Measurements from ENCODE around the gene PCDHGA11. TPM values are rescaled to one million over a fixed set of nuclear protein-coding genes. Genes with fewer than 3 reads are reported as not detected.

The PCDHGA11 gene
- total and polyA plus RNA-seq, 9 of the 15 experiments (the other 6 are each of a cell fraction or from before 2014, with no cell fraction given): 0.04 to 0.07 (median 0.04) TPM; not detected in 4

DNA sequence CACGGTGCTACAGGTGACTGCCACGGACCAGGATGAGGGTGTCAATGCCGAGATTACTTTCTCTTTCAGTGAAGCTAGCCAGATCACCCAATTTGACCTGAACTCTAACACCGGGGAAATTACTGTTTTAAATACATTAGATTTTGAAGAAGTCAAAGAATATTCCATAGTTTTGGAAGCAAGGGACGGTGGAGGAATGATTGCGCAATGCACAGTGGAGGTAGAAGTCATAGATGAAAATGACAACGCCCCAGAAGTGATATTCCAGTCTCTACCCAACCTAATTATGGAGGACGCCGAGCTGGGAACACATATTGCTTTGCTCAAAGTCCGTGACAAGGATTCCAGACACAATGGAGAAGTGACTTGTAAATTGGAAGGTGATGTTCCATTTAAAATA, 32.2 kb upstream of the PCDHGA11 start:
- TF ChIP-seq POLR2H (tag; IDR thresholded peaks at IDR 0.05; ENCODE audit: low read depth) (no peak), CEBPG (CRISPR knock-in tag; IDR thresholded peaks at IDR 0.05) (no peak), CEBPG (tag; conservative IDR thresholded peaks at IDR 0.05 in 1 of 2, IDR thresholded peaks at IDR 0.05 in 1 of 2) (peak; percentile 35 to 94; a peak in 3 of 4 replicates), CEBPB (tag; IDR thresholded peaks at IDR 0.05) (peak; percentile 87), RUNX1 (IDR thresholded peaks at IDR 0.05; ENCODE audit: low read depth) (no peak), YBX1 (IDR thresholded peaks at IDR 0.05) (no peak), USF1 (CRISPR knock-in tag; IDR thresholded peaks at IDR 0.05) (no peak), TRIM25 (IDR thresholded peaks at IDR 0.05; ENCODE audit: borderline replicate concordance) (no peak), ZNF408 (CRISPR knock-in tag; IDR thresholded peaks at IDR 0.05; ENCODE audit: low read depth) (no peak), ZNF232 (CRISPR knock-in tag; IDR thresholded peaks at IDR 0.05) (no peak), NEUROD1 (IDR thresholded peaks at IDR 0.05; ENCODE audit: borderline replicate concordance, low read depth, low read length, partially characterized antibody) (no peak)
- TF ChIP-seq, protein P1, sequence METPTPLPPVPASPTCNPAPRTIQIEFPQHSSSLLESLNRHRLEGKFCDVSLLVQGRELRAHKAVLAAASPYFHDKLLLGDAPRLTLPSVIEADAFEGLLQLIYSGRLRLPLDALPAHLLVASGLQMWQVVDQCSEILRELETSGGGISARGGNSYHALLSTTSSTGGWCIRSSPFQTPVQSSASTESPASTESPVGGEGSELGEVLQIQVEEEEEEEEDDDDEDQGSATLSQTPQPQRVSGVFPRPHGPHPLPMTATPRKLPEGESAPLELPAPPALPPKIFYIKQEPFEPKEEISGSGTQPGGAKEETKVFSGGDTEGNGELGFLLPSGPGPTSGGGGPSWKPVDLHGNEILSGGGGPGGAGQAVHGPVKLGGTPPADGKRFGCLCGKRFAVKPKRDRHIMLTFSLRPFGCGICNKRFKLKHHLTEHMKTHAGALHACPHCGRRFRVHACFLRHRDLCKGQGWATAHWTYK (CRISPR knock-in tag; IDR thresholded peaks at IDR 0.05): no peak
- BruUV-seq (replicated peaks): no TSS peak
- Histone ChIP-seq H3K9ac (ENCODE audit: insufficient read depth in 1 of 2, low read depth in 2 of 2, low read length in 2 of 2) (no peak overlapping the region), H3K4me3 (no peak overlapping the region), H3K4me2 (ENCODE audit: insufficient read depth, low read length) (no peak overlapping the region), H3K27ac (ENCODE audit: extremely low read depth, low read depth, low read length) (no peak overlapping the region), H3K79me2 (ENCODE audit: control insufficient read depth, insufficient read depth, low read length) (no peaks in the 10 kb centered on the region), H4K20me1 (replicated peaks; ENCODE audit: control insufficient read depth, insufficient read depth, low read length) (no peaks in the 10 kb centered on the region), H3K36me3 (ENCODE audit: control insufficient read depth, insufficient read depth, low read length) (no peaks in the 10 kb centered on the region), H3K27me3 (ENCODE audit: control insufficient read depth in 2 of 2, insufficient read depth in 2 of 2, low read length in 2 of 2) (peaks cover 3 to 33% of the 10 kb centered on the region in 2 experiments; a peak in 3 of 5 replicates), H3K9me1 (ENCODE audit: control insufficient read depth, insufficient read depth, low read length) (no peaks in the 10 kb centered on the region), H3K9me3 (replicated peaks; ENCODE audit: control insufficient read depth, insufficient read depth, low read depth, low read length) (no peaks in the 10 kb centered on the region), H2AFZ (ENCODE audit: low read depth, low read length) (no peak overlapping the region), H3K4me1 (replicated peaks in 1 of 2; ENCODE audit: control insufficient read depth in 2 of 2, insufficient read depth in 2 of 2, low read length in 2 of 2) (peaks cover 0 to 10% of the 10 kb centered on the region in 2 experiments; a peak in 1 of 5 replicates)
- no peak for ATAC-seq
- no peak for DNase-seq (ENCODE audit: extremely low read depth in 1 of 4, low spot score in 3 of 4)
- WGBS (ENCODE audit: insufficient coverage, low coverage, missing lambda C conversion rate): 2% methylated on average over 10 of the region's 10 CpGs
- intact Hi-C loops (cut with micrococcal nuclease) (no loop called here), in situ Hi-C loops (cut with MboI) (no loop called here)
- POLR2A ChIA-PET: no interaction called here
- CTCF ChIA-PET (ENCODE audit: low intra/inter-chr PET ratio): no interaction called here
- FAIRE-seq: no peak
